ENCODE measurements around the gene CSKMT. TPM values are rescaled to one million over a fixed set of nuclear protein-coding genes. Genes with fewer than 3 reads are reported as not detected.
"Not testable (repeated sequence)": the region's sequence is repeated elsewhere in the genome, so short reads cannot be mapped to it uniquely, and the experiment has no call there.

CSKMT gene
- total RNA-seq, 2 donors from 2014 or later: 6.6 to 10.0 TPM

DNA sequence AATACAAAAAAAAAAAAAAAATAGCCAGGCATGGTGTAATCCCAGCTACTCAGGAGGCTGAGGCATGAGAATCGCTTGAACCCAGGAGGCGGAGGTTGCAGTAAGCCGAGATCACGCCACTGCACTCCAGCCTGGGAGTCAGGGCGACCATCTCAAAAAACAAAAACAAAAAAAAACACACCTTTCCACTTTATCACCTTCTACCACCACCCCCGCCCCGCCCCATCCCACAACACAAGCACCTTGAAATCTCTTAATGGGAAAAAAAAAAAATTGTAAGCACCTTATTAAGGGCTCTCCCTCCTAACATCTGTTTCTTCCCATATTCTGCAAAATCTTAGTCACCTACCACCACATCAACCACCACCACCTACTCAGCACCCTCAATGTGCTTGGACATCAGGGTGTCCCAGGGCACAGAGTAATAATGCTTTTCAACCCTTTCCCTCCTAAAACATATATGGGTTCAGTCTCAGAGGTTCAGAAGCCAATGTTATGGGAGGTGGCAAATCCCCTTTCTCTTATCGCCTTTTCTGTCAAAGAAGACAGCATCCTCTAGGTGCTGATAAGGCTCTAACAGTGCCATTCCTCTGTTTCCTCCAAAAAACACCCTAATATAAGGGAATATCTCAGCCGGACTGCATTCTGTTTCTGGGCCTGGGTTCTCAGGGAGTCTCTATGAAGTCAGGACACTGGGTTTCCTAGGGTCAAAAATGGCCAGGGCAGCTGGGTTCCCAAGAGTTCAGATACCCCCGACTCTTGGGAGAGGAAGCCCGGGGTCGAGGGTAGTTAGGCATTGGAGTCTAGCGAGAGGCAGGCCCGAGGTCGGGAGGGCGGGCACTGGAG, 12.7 kb upstream of the CSKMT start:
- ATAC-seq (no peak), DNase-seq (no peak)
- intact Hi-C loops (cut with DNase I): no loop called here

DNA sequence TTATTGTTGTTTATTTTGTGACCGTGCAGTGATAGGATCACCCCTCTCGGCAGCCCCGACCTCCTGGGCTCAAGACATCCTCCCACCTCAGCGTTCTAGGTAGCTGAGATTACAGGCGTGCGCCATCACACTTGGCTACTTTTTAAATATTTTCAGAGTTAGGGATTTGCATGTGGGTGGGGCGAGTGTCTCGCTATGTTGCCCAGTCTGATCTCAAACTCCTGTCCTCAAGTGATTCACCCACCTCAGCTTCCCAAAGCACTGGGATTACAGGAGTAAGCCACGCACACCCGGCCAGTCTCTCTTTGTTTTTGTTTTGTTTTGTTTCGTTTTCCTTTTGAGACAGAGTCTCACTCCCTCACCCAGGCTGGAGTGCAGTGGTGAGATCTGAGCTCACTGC, 10.8 kb upstream of the CSKMT start:
- no peak for DNase-seq
- ATAC-seq: no peak
- intact Hi-C loops (cut with DNase I): no loop called here

DNA sequence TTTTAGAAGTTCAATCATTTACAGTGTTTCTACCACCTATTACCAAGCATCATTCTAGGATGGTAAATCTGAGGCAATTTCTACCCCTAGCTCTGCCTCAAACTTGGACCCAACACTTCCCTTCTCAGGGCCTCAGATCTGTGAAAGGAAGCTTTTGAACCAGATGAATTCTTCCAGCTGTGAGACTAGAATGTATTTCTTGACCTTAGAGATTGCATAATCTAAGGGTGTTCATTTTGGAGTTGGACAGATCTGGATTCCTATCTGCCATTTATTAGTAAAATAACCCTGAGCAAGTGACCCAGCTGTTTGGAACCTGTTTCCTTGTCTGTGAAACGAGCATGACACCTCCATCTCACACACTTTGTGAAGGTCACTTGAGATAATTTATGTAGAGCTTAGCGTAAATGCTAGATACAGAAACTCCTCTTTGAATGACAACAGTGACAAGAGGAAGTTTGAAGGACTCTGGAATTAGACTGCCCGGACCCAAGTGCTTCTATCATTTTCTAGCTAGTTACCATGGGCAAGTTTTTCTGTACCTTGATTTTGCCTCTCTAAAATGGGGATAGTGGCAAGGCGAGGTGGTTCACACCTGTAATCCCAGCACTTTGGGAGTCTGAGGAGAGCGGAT, 8.2 kb upstream of the CSKMT start:
- intact Hi-C loops (cut with DNase I): no loop called here
- DNase-seq: no peak
- ATAC-seq: no peak

DNA sequence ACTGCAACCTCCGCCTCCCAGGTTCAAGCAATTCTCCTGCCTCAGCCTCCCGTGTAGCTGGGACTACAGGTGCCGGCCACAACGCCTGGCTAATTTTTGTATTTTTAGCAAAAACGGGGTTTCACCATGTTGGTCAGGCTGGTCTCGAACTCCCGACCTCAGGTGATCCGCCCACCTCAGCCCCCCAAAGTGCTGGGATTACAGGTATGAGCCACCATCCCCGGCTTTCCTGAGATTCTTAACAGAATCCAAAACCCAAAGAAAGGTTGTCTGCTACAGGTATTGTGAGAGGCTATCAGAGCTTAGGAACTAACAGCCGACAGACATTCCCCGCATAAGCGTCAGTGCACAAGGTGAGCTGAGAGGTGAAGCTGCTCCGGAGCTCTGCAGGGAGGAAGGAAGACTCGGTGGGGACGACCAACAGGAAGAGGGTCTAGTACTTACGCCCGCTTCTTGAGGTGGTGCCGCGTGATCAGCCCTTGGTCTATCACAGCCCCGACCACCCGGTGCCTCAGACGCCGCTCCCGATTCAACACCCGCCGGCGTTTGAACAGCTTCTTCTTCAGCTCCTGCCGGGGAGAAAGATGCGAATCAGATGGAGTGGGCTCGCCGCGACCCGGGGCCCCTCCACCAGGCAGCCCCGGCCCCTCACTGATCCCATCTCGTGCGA, 572 bp upstream of the CSKMT start:
- no peak for DNase-seq
- ATAC-seq: peak; percentile 41 to 54
- intact Hi-C loops (cut with DNase I): no loop called here

DNA sequence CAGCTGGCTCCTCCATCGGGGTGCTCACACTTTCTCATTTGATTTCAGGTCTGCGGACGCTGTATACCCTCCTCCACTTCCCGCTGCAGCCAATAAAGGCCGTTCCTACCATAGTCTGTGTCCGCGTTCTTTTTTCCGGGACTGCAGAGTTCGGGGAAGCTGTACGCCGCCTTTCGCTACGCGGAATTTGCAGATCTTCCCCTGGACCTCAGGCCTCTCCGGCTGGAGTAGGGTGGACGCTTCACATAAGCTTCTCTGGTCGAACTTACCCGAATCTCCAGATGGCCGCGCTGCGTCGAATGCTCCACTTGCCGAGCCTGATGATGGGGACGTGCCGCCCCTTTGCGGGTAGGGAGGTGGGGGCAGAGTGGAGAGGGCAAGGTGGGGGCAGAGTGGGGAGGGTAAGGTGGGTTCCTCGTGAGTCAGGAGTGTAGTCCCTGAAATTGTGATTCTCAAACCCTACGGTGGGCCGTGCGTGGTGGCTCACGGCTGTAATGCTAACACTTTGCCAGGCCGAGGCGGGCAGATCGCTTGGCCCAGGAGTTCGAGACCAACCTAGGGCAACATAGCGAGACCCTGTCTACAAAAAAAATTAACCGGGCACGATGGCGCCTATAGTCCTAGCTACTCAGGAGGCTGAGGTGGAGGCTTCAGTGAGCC, 617 bp downstream of the CSKMT start:
- DNase-seq: peak; percentile 57
- intact Hi-C loops (cut with DNase I): no loop called here

DNA sequence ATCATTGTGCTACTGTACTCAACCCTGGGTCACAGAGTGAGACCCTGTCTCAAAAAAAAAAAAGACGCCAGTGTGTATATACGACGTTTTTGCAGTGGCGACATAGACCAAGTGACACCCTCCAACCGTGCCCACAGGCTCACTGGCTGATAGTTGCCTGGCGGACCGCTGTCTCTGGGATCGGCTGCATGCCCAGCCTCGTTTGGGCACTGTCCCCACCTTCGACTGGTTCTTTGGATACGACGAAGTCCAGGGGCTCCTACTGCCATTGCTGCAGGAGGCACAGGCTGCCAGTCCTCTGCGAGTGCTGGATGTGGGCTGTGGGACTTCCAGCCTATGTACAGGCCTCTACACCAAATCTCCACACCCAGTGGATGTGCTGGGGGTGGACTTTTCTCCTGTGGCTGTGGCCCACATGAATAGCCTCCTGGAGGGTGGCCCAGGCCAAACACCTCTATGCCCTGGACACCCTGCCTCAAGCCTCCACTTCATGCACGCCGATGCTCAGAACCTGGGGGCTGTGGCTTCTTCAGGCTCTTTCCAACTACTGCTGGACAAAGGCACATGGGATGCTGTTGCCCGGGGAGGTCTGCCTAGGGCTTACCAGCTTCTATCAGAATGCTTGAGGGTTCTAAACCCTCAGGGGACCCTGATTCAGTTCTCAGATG, 1.3 kb downstream of the CSKMT start:
- ATAC-seq (no peak), DNase-seq (no peak)
- intact Hi-C loops (cut with DNase I): no loop called here

More for the DNA sequence above, 617 bp downstream of the CSKMT start:
- peak; percentile 51 to 52 for ATAC-seq

DNA sequence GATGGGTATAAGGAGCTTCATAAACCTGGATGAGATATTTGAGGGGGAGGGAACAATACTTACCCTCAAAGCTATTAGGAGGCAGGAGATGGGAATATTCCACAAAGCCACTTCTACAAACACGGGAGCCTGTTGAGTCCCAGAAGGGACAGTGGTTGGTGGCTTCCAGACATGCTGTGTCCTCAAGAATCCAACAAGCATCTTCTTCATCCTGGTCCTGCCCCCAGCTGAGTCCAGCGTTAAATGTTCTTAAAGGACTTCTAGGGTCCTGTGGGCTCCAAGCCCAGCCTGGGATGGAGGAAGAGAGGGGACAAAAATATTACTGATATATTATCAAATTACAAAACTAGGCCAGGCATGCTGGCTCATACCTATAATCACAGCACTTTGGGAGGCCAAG, 2.3 kb downstream of the CSKMT start:
- ATAC-seq (no peak), DNase-seq (no peak)

DNA sequence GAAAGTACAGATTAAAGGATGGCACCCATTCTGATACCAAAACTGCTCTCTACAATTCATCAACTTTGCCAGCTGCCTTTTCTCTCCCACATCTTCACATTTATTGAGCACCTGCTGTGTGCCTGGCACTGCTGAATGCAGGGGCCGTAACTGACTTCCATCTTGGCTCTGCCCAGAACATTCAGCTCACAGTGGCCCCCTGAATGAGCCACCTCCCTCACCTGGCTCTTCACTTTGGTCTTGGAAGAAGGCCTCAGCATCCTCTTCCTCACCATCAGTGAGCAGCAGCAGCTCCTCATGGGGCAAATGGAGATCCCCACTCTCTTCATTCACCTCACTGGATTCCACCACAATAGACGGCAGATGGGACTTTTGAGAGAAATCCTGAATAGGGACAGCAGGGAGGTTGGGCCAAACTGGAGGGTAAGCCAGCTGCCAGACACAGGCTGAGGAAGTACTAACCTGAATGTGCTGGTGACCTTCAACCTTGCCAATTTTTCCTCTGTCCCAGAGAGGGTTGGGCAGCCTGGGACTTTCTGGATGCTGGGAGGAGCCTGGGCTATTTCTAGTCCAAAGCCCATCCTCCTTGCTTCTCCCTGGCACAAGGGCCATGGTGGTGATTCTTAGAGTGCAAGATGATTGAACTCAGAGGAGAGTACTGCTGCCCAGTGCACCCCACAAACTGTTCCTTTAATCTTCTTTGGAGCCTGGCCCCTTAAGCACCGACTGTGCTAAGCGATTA, 4.5 kb downstream of the CSKMT start:
- DNase-seq (no peak), ATAC-seq (no peak)
- intact Hi-C loops (cut with DNase I): no loop called here

More for the DNA sequence above, 2.3 kb downstream of the CSKMT start:
- intact Hi-C loops (cut with DNase I): no loop called here

DNA sequence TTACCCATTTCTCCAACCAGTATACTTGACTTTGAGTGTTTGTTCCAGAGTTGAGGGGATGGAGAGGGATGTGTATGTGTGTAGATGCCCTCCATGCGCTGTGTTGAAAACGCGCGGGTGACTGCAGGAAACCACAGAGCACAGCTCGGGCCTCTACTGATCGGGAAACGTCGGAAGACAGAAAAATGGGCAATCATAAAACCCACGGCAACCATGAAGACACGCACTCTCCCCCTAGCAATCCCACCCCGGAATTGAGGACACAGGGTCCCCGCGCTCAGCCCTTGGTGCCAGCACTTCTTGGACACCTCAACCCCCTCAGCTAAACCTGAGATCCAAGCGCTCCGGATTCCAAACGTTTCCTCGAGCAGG, 6.1 kb downstream of the CSKMT start:
- ATAC-seq (peak; percentile 32 to 41), DNase-seq (no peak)
- intact Hi-C loops (cut with DNase I): no loop called here

DNA sequence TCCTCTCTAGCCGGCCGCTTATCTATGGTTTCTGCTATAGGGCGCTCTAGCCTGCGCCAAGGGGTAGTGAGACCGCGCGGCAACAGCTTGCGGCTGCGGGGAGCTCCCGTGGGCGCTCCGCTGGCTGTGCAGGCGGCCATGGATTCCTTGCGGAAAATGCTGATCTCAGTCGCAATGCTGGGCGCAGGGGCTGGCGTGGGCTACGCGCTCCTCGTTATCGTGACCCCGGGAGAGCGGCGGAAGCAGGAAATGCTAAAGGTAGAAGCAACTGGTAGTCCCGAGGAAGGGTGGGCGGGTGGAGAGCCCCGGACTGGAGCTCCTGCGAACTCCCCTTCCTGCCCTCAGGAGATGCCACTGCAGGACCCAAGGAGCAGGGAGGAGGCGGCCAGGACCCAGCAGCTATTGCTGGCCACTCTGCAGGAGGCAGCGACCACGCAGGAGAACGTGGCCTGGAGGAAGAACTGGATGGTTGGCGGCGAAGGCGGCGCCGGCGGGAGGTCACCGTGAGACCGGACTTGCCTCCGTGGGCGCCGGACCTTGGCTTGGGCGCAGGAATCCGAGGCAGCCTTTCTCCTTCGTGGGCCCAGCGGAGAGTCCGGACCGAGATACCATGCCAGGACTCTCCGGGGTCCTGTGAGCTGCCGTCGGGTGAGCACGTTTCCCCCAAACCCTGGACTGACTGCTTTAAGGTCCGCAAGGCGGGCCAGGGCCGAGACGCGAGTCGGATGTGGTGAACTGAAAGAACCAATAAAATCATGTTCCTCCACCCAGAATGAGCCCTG, 6.7 kb downstream of the CSKMT start, which contains the start of the genes LBHD1 and UQCC3:
LBHD1 (minus strand) TSS at position 660 of the 782 bp plus-strand sequence. CDS start 2,236 bp downstream, outside the sequence.
UQCC3 (plus strand) TSS at position 66 of the 782 bp plus-strand sequence; CDS start at position 139, 73 bp downstream.
- DNase-seq: peak; percentile 79
- intact Hi-C loops (cut with DNase I): no loop called here
- ATAC-seq: peak; percentile 87 to 88

DNA sequence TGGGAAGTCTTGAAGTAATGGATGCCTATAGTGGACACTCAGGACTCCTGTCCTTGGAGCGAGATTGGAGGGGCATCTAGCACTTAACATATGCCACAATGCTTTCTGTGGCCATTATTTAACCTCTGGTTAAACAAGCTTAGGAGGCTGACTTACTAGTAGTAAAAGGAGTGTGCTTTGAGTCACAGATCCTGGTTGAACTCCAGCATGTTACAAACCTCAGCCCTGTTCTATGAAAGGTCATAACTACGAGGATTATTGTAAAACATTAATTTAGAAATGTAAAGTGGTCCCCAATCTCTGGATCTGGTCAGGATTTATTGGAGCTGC, 8.0 kb downstream of the CSKMT start:
- no peak for ATAC-seq
- intact Hi-C loops (cut with DNase I): no loop called here
- DNase-seq: no peak

DNA sequence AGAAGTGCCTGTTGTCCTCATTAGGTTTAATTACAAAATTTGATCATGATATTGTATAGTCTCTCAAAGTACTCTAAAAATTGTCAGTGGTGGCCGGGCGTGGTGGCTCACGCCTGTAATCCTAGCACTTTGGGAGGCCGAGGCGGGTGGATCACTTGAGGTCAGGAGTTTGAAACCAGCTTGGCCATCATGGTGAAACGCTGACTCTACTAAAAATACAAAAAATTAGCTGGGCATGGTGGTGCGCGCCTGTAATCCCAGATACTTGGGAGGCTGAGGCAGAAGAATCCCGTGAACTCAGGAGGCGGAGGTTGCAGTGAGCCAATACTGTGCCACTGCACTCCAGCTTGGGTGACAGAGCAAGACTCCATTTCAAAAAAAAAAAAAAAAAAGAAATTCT, 10.3 kb downstream of the CSKMT start:
- intact Hi-C loops (cut with DNase I); DNase-seq; ATAC-seq: not testable (repeated sequence)

DNA sequence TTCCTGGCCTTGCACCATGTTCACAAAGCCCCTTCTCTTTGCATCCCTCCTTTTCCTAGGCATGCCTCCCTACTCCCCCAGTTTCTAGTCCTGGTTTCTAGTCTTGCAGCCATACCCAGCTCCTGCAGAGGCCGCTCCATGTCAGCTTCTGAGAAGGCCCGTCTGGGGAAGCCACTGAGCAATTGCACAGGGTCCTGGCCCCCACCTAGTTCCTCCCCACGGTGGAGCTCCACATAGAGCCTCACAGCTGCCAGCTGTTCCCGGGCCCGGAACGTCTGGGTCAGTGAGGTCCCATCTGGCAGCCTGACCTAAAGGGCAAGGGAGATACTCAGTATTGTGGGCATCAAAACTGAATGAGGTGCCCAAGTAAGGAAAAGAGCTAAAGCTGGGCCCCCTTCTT, 11.6 kb downstream of the CSKMT start:
- intact Hi-C loops (cut with DNase I): no loop called here
- ATAC-seq: no peak

DNA sequence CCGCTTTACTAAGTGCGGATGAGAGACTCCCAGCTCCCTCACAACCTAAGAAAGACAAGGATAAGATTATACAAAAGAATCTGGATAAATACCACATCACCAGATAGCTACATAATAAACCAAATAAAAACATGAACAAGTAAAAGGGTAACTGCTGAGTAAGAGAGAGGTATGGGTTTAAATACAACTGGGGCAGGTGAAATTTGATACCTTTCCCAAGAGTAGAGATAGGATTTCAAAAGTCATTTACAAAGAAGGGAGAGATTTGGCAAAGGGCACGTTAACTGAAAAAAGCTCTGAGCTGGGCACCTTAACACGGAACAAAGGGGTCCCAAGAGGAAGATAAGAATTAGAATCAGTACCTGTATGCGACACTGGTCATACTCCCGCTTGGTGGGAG, 12.0 kb downstream of the CSKMT start:
- DNase-seq: no peak
- intact Hi-C loops (cut with DNase I): no loop called here
- no peak for ATAC-seq

More for the DNA sequence above, 11.6 kb downstream of the CSKMT start:
- DNase-seq: no peak

DNA sequence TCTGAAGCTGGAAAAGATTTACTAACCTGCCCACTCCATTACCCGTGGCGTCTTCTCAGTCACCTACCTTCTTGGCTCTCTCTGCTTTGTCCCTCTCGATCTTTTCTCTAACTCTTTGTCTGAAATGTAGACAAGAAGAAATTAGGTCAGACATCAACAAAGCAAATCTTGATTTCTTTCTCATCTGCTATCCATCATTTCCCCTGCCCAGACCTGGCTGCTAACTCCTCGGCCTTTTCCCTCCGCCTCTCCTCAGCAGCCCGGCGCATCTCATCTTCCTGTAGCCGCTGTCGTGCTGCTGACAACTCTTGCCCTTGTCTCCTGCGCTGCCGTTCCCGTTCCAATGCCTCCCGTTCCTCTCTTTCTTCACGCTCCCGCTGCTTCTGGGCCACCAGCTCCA, 12.6 kb downstream of the CSKMT start:
- intact Hi-C loops (cut with DNase I): no loop called here
- ATAC-seq (no peak), DNase-seq (no peak)

DNA sequence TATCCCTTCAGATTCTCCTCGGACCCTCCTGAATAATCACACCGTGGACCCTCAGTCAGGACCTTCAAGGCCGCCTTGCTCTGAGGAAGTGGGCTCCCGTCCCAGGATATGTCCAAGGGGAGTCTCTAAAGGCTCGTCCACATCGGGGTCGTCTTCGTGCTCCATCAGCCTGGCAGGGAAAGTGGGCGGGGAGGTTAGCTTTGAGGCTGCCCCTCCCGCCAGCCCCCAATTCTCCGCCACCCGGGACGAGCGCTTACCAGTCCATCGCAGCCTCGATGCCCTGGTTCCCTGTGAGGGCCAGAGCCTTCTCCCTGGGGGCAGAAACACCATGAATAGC, 13.3 kb downstream of the CSKMT start:
- intact Hi-C loops (cut with DNase I): no loop called here
- DNase-seq (no peak), ATAC-seq (no peak)

DNA sequence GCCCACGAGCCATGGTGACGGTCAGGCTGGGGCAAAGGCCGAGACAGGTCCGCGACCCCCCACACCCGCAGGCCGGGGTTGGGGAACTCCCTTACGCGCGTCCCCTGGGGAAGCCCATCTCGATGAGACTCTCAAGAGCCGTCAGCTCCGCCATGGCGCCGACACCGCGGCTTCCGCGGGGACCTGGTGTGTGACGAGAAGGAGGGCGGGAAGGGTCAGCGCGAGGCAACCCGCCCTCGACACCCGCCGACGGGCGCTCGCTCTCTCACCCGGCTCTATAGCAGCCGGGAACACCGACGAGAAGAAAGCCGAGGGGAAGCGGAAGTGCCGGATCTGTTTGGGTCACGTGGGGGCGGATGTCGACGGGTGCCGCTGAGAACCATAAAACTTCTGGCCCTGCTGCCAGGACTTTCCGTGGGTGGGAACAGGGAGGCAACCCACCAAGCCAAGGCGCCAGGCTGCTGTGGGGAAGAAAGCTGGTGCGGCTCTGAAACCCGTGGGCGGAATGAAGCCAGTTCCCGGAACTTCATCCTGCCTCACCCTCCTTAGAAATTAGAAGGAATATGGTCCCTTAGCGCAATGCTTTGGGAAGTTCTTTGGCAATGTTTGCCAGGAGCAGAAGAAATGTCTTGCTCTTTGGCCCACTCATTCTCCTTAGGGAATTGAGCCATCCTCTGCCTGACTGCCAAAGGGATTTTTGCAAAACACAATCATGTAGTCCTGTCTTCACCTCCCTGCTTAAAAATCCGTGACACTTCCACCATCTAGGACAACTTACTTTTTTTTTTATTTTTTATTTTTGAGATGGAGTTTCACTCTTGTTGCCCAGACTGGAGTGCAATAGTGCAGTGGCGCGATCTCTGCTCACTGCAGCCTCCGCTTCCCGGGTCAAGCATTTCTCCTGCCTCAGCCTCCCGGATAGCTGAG, 13.9 kb downstream of the CSKMT start, which contains the start of gene UBXN1:
UBXN1 (minus strand) TSS at position 304 of the 927 bp plus-strand sequence; CDS start at position 154, 150 bp downstream.
- intact Hi-C loops (cut with DNase I): no loop called here
- ATAC-seq (peak; percentile 90 to 93), DNase-seq (peak; percentile 95)

Data from left cardiac atrium (tissue), 4 donors.